GM12891 (cell line): ENCODE results near the gene ACTR5.

Source experiments
- POLR2A ChIP-seq: IDR thresholded peaks from 2 replicates; pipeline ENCODE4 v1.6.1; 2011; ENCODE audit warnings: low read depth, low read length, control low read depth
- POLR2AphosphoS5 ChIP-seq: IDR thresholded peaks from 2 replicates; pipeline ENCODE4 v1.6.1; 2011; ENCODE audit warnings: low read depth, low read length, control low read depth
- POU2F2 ChIP-seq: IDR thresholded peaks from 2 replicates; pipeline ENCODE4 v1.6.1; 2011; ENCODE audit warnings: low read depth, mild to moderate bottlenecking, control low read depth, low read length, moderate library complexity
- TAF1 ChIP-seq: IDR thresholded peaks from 2 replicates; pipeline ENCODE4 v1.6.1; 2011; ENCODE audit warnings: low read depth, low read length, control low read depth

DNA sequence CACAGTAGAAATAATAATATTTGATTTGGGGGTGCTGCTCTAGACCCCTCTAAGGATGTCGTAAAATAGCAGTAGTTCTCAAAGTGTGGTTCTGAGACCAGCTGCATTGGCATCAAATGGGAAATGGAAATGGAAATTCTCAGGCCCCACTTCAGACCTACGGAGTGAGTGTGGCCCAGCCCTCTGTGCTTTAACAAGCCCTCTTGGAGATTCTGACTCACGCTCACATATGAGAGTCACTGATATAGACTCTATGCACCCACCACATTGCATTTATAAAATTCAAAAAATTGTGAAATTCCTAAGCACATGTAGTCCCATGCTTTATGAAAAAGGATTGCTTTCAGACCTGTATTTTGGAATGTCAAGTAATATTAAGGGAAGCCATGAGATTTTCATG, 43.0 kb downstream of the ACTR5 start:
- TF ChIP-seq POLR2A (no peak), POLR2AphosphoS5 (no peak), TAF1 (no peak), POU2F2 (no peak)
